ENCODE measurements around the gene ZCCHC14. TPM values are rescaled to one million over a fixed set of nuclear protein-coding genes. Genes with fewer than 3 reads are reported as not detected.

Gene ZCCHC14
- total RNA-seq, 2 experiments from 2014 or later: 16.4 to 18.3 TPM

GRCh38 chr16:87412371-87412995 lies 80.3 kb downstream of the ZCCHC14 start:
- intact Hi-C loops (cut with DNase I, micrococcal nuclease): loop anchor here in 1 of 2 experiments (10.0 kb wide), 1 partner anchor 132 kb away; no protein-coding TSS in a partner anchor
- Histone ChIP-seq H3K9me3 (ENCODE audit: control insufficient read depth in 1 of 2, insufficient read depth in 1 of 2, low read length in 2 of 2) (no peaks in the 10 kb centered on the region), H3K36me3 (ENCODE audit: insufficient read depth, low read length) (peaks cover 69% of the 10 kb centered on the region), H3K4me1 (ENCODE audit: insufficient read depth, low read length) (no peaks in the 10 kb centered on the region), H3K27ac (ENCODE audit: low read depth in 1 of 2, low read length in 2 of 2) (no peak overlapping the region), H3K4me3 (ENCODE audit: low read length) (no peak overlapping the region), H3K27me3 (ENCODE audit: control insufficient read depth in 1 of 2, insufficient read depth in 2 of 2, low read length in 2 of 2) (no peaks in the 10 kb centered on the region)
- Mint-ChIP-seq H3K4me1 (ENCODE audit: low read depth) (no peaks in the 10 kb centered on the region), H3K9me3 (no peaks in the 10 kb centered on the region), H3K27me3 (no peaks in the 10 kb centered on the region), H3K36me3 (ENCODE audit: low read depth) (peaks cover 55% of the 10 kb centered on the region), H3K27ac (no peak overlapping the region), H3K4me3 (no peak overlapping the region)
- TF ChIP-seq CTCF (IDR thresholded peaks at IDR 0.05): no peak
- ChIA-PET POLR2A (no interaction called here), CTCF (no interaction called here)
- ATAC-seq (ENCODE audit: poor library complexity) (no peak), DNase-seq (no peak)

- Histone ChIP-seq H3K36me3 (ENCODE audit: insufficient read depth, low read length) (peaks cover 65% of the 10 kb centered on the region), H3K27me3 (ENCODE audit: control insufficient read depth in 1 of 2, insufficient read depth in 2 of 2, low read length in 2 of 2) (no peaks in the 10 kb centered on the region), H3K4me3 (ENCODE audit: low read length) (no peak overlapping the region), H3K4me1 (ENCODE audit: insufficient read depth, low read length) (no peaks in the 10 kb centered on the region), H3K27ac (ENCODE audit: low read depth in 1 of 2, low read length in 2 of 2) (no peak overlapping the region), H3K9me3 (ENCODE audit: control insufficient read depth in 1 of 2, insufficient read depth in 1 of 2, low read length in 2 of 2) (no peaks in the 10 kb centered on the region)
- ATAC-seq (ENCODE audit: poor library complexity) (no peak), DNase-seq (no peak)
- intact Hi-C loops (cut with DNase I, micrococcal nuclease): loop anchor here in 1 of 2 experiments (10.0 kb wide), 1 partner anchor 133 kb away; no protein-coding TSS in a partner anchor
- Mint-ChIP-seq H3K9me3 (no peaks in the 10 kb centered on the region), H3K27ac (no peak overlapping the region), H3K4me3 (no peak overlapping the region), H3K36me3 (ENCODE audit: low read depth) (peaks cover 57% of the 10 kb centered on the region), H3K27me3 (no peaks in the 10 kb centered on the region), H3K4me1 (ENCODE audit: low read depth) (no peaks in the 10 kb centered on the region)
- POLR2A ChIA-PET: no interaction called here
- CTCF ChIA-PET: no interaction called here
- TF ChIP-seq CTCF (IDR thresholded peaks at IDR 0.05): no peak
Observed at GRCh38 chr16:87411375-87412271, 81.2 kb downstream of the ZCCHC14 start.

- Mint-ChIP-seq H3K27me3 (no peaks in the 10 kb centered on the region), H3K9me3 (no peaks in the 10 kb centered on the region), H3K4me3 (no peak overlapping the region), H3K36me3 (ENCODE audit: low read depth) (peaks cover 59% of the 10 kb centered on the region), H3K27ac (no peak overlapping the region), H3K4me1 (ENCODE audit: low read depth) (no peaks in the 10 kb centered on the region)
- no peak overlapping the region for H3K4me3 ChIP-seq (ENCODE audit: low read length)
- DNase-seq (no peak), ATAC-seq (ENCODE audit: poor library complexity) (no peak)
- ChIA-PET CTCF (no interaction called here), POLR2A (no interaction called here)
- H3K9me3 ChIP-seq (ENCODE audit: control insufficient read depth in 1 of 2, insufficient read depth in 1 of 2, low read length in 2 of 2): no peaks in the 10 kb centered on the region
- no peaks in the 10 kb centered on the region for H3K27me3 ChIP-seq (ENCODE audit: control insufficient read depth in 1 of 2, insufficient read depth in 2 of 2, low read length in 2 of 2)
- no peak for TF ChIP-seq CTCF (IDR thresholded peaks at IDR 0.05)
- intact Hi-C loops (cut with DNase I, micrococcal nuclease): loop anchor here in 1 of 2 experiments (10.0 kb wide), 1 partner anchor 134 kb away; no protein-coding TSS in a partner anchor
- H3K27ac ChIP-seq (ENCODE audit: low read depth in 1 of 2, low read length in 2 of 2): no peak overlapping the region
- peaks cover 65% of the 10 kb centered on the region for H3K36me3 ChIP-seq (ENCODE audit: insufficient read depth, low read length)
- H3K4me1 ChIP-seq (ENCODE audit: insufficient read depth, low read length): no peaks in the 10 kb centered on the region
Observed at GRCh38 chr16:87410968-87411367, 81.9 kb downstream of the ZCCHC14 start.

Data from CD4-positive, alpha-beta T cell (primary cell).